Measurements from ENCODE around the gene ELOB.

The ELOB gene

GRCh38 chr16:2803545-2804195, 26.6 kb upstream of the ELOB start:
- no peak for DNase-seq
- TF ChIP-seq, protein P1, sequence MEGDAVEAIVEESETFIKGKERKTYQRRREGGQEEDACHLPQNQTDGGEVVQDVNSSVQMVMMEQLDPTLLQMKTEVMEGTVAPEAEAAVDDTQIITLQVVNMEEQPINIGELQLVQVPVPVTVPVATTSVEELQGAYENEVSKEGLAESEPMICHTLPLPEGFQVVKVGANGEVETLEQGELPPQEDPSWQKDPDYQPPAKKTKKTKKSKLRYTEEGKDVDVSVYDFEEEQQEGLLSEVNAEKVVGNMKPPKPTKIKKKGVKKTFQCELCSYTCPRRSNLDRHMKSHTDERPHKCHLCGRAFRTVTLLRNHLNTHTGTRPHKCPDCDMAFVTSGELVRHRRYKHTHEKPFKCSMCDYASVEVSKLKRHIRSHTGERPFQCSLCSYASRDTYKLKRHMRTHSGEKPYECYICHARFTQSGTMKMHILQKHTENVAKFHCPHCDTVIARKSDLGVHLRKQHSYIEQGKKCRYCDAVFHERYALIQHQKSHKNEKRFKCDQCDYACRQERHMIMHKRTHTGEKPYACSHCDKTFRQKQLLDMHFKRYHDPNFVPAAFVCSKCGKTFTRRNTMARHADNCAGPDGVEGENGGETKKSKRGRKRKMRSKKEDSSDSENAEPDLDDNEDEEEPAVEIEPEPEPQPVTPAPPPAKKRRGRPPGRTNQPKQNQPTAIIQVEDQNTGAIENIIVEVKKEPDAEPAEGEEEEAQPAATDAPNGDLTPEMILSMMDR (IDR thresholded peaks at IDR 0.05; ENCODE audit: low read depth, low read length), result no peak
- H3K4me1 ChIP-seq, result no peaks in the 10 kb centered on the region
- H3K27me3 ChIP-seq, result peaks cover under 1% of the 10 kb centered on the region; the same call in 1 of the 2 replicates
- H3K9me3 ChIP-seq, result no peaks in the 10 kb centered on the region
- H3K4me3 ChIP-seq (ENCODE audit: low read depth, low read length), result no peak overlapping the region
- no peaks in the 10 kb centered on the region for H3K36me3 ChIP-seq

GRCh38 chr16:2799859-2800226, 22.8 kb upstream of the ELOB start:
- TF ChIP-seq, protein P1 (IDR thresholded peaks at IDR 0.05; ENCODE audit: low read depth, low read length), result no peak
- Histone ChIP-seq H3K4me1 (no peaks in the 10 kb centered on the region), H3K36me3 (no peaks in the 10 kb centered on the region), H3K4me3 (ENCODE audit: low read depth, low read length) (no peak overlapping the region), H3K27me3 (no peaks in the 10 kb centered on the region), H3K9me3 (no peaks in the 10 kb centered on the region)
- DNase-seq, result no peak

GRCh38 chr16:2799205-2799858, 22.3 kb upstream of the ELOB start:
- Histone ChIP-seq H3K9me3 (no peaks in the 10 kb centered on the region; the same call in 1 of the 2 replicates), H3K27me3 (no peaks in the 10 kb centered on the region), H3K36me3 (no peaks in the 10 kb centered on the region), H3K4me3 (ENCODE audit: low read depth, low read length) (no peak overlapping the region), H3K4me1 (no peaks in the 10 kb centered on the region)
- TF ChIP-seq, protein P1 (IDR thresholded peaks at IDR 0.05; ENCODE audit: low read depth, low read length), result no peak
- no peak for DNase-seq

DNA sequence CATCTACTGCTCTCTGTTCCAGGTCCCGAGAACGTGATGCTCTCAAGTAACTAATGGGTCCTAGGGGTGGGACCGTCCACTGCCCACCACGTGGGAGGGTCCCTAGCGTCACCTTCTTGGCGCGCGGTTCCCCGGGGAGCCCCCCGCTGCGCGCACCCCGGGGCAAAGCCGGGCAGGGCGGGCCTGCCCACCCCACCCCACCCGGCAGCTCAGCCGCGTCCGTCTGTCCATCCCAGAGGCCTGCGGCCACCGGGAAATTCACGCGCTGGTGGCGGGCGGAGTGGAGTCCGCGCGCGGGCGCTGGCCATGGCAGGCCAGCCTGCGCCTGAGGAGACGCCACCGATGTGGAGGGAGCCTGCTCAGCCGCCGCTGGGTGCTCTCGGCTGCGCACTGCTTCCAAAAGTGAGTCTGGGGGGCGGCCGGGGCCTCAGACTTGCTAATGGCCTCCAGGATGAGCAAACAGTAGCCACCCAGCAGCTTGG, 21.7 kb upstream of the ELOB start:
- Histone ChIP-seq H3K4me1 (no peaks in the 10 kb centered on the region), H3K4me3 (ENCODE audit: low read depth, low read length) (no peak overlapping the region), H3K9me3 (no peaks in the 10 kb centered on the region; the same call in 1 of the 2 replicates), H3K36me3 (no peaks in the 10 kb centered on the region), H3K27me3 (no peaks in the 10 kb centered on the region)
- no peak for DNase-seq
- TF ChIP-seq, protein P1 (IDR thresholded peaks at IDR 0.05; ENCODE audit: low read depth, low read length), result no peak

DNA sequence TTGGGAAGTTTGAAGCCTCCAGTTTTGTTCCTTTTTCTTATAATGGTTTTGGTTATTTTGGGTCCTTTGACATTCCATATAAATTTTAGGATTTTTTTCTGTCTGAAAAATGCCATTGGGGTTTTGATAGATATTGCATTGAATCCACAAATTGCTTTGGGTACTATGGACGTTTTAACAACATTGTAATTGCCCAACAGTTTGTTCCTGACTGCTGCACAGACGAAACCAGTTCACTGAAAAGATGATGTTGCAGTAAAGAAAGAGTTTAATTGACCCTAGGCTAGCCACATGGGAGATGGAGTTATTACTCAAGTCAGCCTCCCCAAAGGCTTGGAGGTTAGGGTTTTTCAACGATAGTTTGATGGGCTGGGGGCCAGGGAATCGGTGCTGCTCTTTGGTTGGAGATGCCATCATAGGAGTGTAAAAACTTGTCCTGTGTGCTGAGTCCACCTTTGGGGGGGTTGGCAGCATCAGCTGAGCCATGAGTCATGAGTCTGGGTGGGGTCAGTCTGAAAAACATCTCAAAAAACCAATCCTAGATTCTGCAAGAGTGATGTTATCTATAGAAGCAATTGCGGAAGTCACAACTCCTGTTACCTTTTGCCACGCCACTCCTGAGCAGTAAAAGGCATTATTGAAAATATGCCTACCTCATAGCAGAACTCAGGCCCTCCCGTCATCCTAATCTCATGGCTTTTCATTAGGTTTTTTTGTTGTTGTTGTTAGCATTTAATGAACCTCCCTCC, 18.5 kb upstream of the ELOB start:
- no peak overlapping the region for H3K4me3 ChIP-seq (ENCODE audit: low read depth, low read length)
- H3K4me1 ChIP-seq, result no peaks in the 10 kb centered on the region
- H3K36me3 ChIP-seq, result no peaks in the 10 kb centered on the region
- no peaks in the 10 kb centered on the region; the same call in 1 of the 2 replicates for H3K9me3 ChIP-seq
- H3K27me3 ChIP-seq, result peaks cover 25% of the 10 kb centered on the region
- TF ChIP-seq, protein P1 (IDR thresholded peaks at IDR 0.05; ENCODE audit: low read depth, low read length), result no peak
- DNase-seq, result no peak

All from BE2C (cell line).